Measurements from ENCODE around the gene ROR2.
"Not testable (repeated sequence)": the region's sequence is repeated elsewhere in the genome, so short reads cannot be mapped to it uniquely, and the experiment has no call there.

ROR2 gene

DNA sequence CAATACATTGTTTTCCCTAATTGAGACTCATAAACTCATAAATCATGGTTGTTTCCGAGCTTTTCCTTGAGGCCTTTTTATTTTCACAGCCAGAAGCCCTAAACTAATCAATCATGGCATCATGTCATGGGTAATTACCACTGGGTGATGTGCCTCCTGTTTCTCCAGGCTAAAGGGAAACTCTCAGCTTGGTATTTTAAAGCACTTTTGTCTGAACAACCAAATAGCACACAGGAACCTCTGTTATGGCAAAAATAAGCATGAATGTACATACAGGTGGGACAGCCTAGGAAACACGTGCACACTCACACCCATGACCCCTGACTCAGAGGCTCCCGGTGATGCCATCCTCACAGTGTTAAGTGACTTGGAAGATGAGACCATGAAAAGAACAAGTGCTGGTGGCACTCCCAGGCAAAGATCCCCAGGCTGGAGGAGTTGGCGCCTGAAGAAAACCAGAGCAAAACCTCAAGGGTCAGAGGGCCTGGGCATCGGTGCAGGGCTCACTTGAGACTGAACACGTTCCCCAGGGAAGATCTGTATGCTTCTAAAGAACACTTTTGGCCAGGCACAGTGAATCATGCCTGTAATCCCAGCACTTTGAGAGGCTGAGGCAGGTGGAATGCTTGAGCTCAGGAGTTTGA lies 154.3 kb downstream of the ROR2 start:
- in situ Hi-C loops (cut with MboI; ENCODE audit: low pct_unique_long_range_greater_than_20kb, low sequenced_read_pairs, unreplicated experiment) = no loop called here
- TF ChIP-seq CTCF (IDR thresholded peaks at IDR 0.05; ENCODE audit: extremely low read depth, insufficient read depth, missing control alignments) = no peak
- no peak for DNase-seq (ENCODE audit: low spot score)

DNA sequence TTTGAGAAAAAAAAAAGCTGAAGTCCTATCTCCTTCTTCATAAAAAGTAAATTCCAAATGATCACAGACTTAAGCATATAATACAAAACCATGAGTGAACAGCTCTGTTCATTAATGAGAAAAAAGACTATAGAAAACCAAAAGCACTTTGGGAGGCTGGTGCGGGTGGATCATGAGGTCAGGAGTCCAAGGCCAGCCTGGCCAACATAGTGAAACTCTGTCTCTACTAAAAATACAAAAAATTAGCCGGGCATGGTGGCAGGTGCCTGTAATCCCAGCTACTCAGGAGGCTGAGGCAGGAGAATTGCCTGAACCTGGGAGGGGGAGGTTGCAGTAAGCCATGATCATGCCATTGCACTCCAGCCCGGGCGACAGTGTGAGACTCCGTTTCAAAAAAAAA lies 156.7 kb downstream of the ROR2 start:
- in situ Hi-C loops (cut with MboI; ENCODE audit: low pct_unique_long_range_greater_than_20kb, low sequenced_read_pairs, unreplicated experiment); DNase-seq (ENCODE audit: low spot score): not testable (repeated sequence)

DNA sequence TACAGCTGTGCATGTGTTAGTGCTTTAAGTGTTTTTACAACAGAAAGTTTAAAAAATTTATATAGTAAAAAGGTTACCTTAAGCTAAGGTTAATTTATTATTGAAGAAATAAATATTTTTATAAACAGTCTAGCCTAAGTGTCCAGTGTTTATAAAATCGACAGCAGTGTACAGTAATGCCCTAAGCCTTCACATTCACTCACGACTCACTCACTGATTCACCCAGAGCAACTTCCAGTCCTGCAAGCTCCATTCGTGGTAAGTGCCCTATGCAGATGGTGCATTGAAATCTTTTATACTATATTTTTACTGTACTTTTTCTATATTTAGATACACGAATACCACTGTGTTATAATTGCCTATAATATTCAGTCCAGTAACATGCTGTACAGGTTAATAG lies 159.1 kb downstream of the ROR2 start:
- no peak for DNase-seq (ENCODE audit: low spot score)
- in situ Hi-C loops (cut with MboI; ENCODE audit: low pct_unique_long_range_greater_than_20kb, low sequenced_read_pairs, unreplicated experiment) = no loop called here
- no peak for TF ChIP-seq CTCF (IDR thresholded peaks at IDR 0.05; ENCODE audit: extremely low read depth, insufficient read depth, missing control alignments)

DNA sequence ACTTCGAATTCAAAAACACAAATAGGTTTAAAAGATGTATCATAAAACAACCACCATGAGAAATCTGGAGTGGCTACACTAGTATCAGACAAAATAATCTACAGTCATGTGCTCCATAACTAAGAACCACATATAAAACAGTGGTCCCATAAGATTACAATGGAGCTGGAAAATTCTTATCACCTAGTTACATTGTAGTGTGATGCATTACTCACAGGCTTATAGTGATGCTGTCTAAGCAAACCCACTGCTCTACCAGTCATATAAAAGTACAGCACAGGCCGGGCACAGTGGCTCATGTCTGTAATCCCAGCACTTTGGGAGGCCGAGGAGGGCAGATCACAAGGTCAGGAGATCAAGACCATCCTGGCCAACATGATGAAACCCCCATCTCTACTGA lies 160.1 kb downstream of the ROR2 start:
- in situ Hi-C loops (cut with MboI; ENCODE audit: low pct_unique_long_range_greater_than_20kb, low sequenced_read_pairs, unreplicated experiment) = no loop called here
- DNase-seq (ENCODE audit: low spot score) = no peak
- no peak for TF ChIP-seq CTCF (IDR thresholded peaks at IDR 0.05; ENCODE audit: extremely low read depth, insufficient read depth, missing control alignments)

DNA sequence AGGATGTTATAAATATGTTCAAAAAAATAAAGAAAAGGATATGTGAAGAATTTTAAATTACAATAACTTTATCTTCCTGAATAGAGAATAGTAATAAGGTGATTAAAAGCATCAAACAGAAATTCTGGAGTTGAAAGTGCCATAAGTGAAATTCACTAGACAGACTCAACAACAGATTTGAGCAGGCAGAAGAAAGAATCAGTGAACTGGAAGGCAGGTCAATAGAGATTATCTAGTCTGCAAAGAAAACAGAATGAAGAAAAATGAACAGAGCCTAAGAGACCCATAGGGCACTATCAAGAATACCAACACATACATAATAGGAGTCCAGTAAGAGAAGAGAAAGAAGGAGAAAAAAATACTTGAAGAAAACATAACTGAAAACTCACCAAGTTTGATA lies 162.1 kb downstream of the ROR2 start:
- in situ Hi-C loops (cut with MboI; ENCODE audit: low pct_unique_long_range_greater_than_20kb, low sequenced_read_pairs, unreplicated experiment) = no loop called here
- TF ChIP-seq CTCF (IDR thresholded peaks at IDR 0.05; ENCODE audit: extremely low read depth, insufficient read depth, missing control alignments) = no peak
- no peak for DNase-seq (ENCODE audit: low spot score)

- no peak for TF ChIP-seq CTCF (IDR thresholded peaks at IDR 0.05; ENCODE audit: extremely low read depth, insufficient read depth, missing control alignments)
Measured at GRCh38 chr9:91786132-91786896, 163.7 kb downstream of the ROR2 start.

DNA sequence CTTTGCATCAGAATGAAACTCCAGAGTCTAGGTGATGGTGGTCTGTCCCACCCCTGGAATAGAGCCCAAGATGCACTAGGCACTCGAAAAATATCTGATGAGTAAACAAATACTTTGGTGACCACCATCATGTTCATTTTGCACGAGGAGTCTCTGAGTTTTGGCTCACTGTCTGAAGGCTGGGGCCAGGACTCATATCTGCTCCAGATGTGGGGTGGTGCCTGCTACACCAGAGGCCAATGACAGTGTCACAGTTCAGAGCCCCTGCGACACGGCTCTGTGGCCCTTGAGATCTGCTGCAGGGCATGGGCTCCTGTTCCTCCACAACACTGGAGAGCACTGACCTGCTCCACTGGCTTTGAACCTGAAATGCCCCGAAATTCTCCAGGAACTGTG lies 164.6 kb downstream of the ROR2 start:
- in situ Hi-C loops (cut with MboI; ENCODE audit: low pct_unique_long_range_greater_than_20kb, low sequenced_read_pairs, unreplicated experiment) = no loop called here
- no peak for DNase-seq (ENCODE audit: low spot score)
- no peak for TF ChIP-seq CTCF (IDR thresholded peaks at IDR 0.05; ENCODE audit: extremely low read depth, insufficient read depth, missing control alignments)

More at GRCh38 chr9:91786132-91786896, 163.7 kb downstream of the ROR2 start:
- in situ Hi-C loops (cut with MboI; ENCODE audit: low pct_unique_long_range_greater_than_20kb, low sequenced_read_pairs, unreplicated experiment) = no loop called here
- DNase-seq (ENCODE audit: low spot score) = no peak
